AG10803 (cell line): ENCODE data around the gene PML.

Experiments
- DNase-seq: peaks from one replicate; pipeline ENCODE4 v3.0.0; 2010; ENCODE audit warnings: low read depth
- H3K4me3 ChIP-seq: 2 replicates; pipeline ENCODE4 v1.5.1; 2011; ENCODE audit warnings: mild to moderate bottlenecking, low read length, control low read depth
- TF ChIP-seq, protein P1 (sequence below): conservative IDR thresholded peaks from 2 replicates; pipeline ENCODE4 v1.5.1; 2011; ENCODE audit warnings: mild to moderate bottlenecking, low read length, control low read depth, inconsistent platforms

PML gene

GRCh38 chr15:74027688-74028087 lies 33.2 kb downstream of the PML start:
- no peak overlapping the region for H3K4me3 ChIP-seq
- DNase-seq, result no peak
- TF ChIP-seq, protein P1, sequence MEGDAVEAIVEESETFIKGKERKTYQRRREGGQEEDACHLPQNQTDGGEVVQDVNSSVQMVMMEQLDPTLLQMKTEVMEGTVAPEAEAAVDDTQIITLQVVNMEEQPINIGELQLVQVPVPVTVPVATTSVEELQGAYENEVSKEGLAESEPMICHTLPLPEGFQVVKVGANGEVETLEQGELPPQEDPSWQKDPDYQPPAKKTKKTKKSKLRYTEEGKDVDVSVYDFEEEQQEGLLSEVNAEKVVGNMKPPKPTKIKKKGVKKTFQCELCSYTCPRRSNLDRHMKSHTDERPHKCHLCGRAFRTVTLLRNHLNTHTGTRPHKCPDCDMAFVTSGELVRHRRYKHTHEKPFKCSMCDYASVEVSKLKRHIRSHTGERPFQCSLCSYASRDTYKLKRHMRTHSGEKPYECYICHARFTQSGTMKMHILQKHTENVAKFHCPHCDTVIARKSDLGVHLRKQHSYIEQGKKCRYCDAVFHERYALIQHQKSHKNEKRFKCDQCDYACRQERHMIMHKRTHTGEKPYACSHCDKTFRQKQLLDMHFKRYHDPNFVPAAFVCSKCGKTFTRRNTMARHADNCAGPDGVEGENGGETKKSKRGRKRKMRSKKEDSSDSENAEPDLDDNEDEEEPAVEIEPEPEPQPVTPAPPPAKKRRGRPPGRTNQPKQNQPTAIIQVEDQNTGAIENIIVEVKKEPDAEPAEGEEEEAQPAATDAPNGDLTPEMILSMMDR, result no peak

- DNase-seq, result no peak
- TF ChIP-seq, protein P1, result no peak
- H3K4me3 ChIP-seq, result no peak overlapping the region
Measured at GRCh38 chr15:74028646-74029045, 34.1 kb downstream of the PML start.

- H3K4me3 ChIP-seq, result no peak overlapping the region
- no peak for DNase-seq
- TF ChIP-seq, protein P1, result no peak
Measured at GRCh38 chr15:74032046-74032445, 37.5 kb downstream of the PML start.

- TF ChIP-seq, protein P1, result no peak
Measured at GRCh38 chr15:74032606-74033561, 38.4 kb downstream of the PML start.

DNA sequence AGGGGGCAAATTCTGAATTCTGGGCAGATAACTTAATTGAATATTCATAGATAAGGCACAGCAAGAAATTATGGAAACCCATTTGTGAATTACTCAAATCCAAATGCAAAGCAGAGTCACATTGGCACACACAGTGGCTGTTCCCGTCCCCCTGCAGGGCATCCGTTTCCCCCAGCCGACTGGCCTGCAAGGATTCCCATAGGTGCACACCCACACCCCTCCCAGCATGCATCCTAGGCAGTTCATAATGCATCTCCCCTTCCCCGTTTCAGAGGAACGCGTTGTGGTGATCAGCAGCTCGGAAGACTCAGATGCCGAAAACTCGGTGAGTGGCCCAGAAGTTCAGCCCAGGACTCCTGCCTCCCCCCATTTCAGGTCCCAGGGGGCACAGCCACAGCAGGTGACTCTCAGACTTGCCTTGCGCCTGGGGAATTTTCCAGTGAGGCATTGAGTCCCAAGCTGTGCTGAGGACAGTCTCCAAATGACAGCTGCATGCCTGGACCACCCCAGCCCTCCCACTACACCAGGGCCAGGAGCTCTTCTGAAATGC lies 39.8 kb downstream of the PML start:
- DNase-seq, result no peak
- TF ChIP-seq, protein P1, result no peak
- H3K4me3 ChIP-seq, result no peak overlapping the region

More at GRCh38 chr15:74032606-74033561, 38.4 kb downstream of the PML start:
- DNase-seq, result no peak
- no peak overlapping the region for H3K4me3 ChIP-seq

GRCh38 chr15:74035121-74036017 lies 40.9 kb downstream of the PML start:
- TF ChIP-seq, protein P1, result no peak
- DNase-seq, result no peak
- H3K4me3 ChIP-seq, result no peak overlapping the region
